Activated CD8-positive, alpha-beta memory T cell treated with anti-CD3 and anti-CD28 coated beads for 48 hours (primary cell): ENCODE measurements around the gene ABCA5.
"Not testable (repeated sequence)": the region's sequence is repeated elsewhere in the genome, so short reads cannot be mapped to it uniquely, and the experiment has no call there.

ENCODE experiments used
- DNase-seq, 3 experiments: peaks; one replicate each; pipeline ENCODE4 v3.0.0-alpha.2; 2020; ENCODE audit warnings: low read depth in 2 of 3, low spot score in 2 of 3

ABCA5 gene

GRCh38 chr17:69222707-69223258 is 104.2 kb downstream of the ABCA5 start:
- no peak for DNase-seq

GRCh38 chr17:69220098-69220497 is 106.8 kb downstream of the ABCA5 start:
- DNase-seq = no peak

- no peak for DNase-seq
Observed at GRCh38 chr17:69218986-69219385, 107.9 kb downstream of the ABCA5 start.

GRCh38 chr17:69213059-69213813 is 113.7 kb downstream of the ABCA5 start:
- DNase-seq = no peak

- DNase-seq = no peak
Observed at GRCh38 chr17:69208640-69209039, 118.3 kb downstream of the ABCA5 start.

- DNase-seq = no peak
Observed at GRCh38 chr17:69207151-69207550, 119.8 kb downstream of the ABCA5 start.

GRCh38 chr17:69198238-69198637 is 128.7 kb downstream of the ABCA5 start:
- no peak for DNase-seq

GRCh38 chr17:69196105-69196653 is 130.8 kb downstream of the ABCA5 start:
- DNase-seq = not testable (repeated sequence)
